Thyroid gland (tissue), 4 donors: ENCODE measurements around the gene ABCC6. TPM values are rescaled to one million over a fixed set of nuclear protein-coding genes. Genes with fewer than 3 reads are reported as not detected.

Experiments
- DNase-seq, 2 donors: peaks; one replicate each; pipeline ENCODE4 v3.0.0-alpha.2; 2019
- H3K27ac ChIP-seq, 3 donors: fragments of 200-600 bp; sonication (generic); 1 replicate in 2 of 3; 2 replicates in 1 of 3; pipeline ENCODE4 v1.5.1; 2016 to 2019; ENCODE audit warnings: mild to moderate bottlenecking in 1 of 3, moderate library complexity in 1 of 3
- H3K27me3 ChIP-seq: fragments of 200-600 bp; sonication (generic); one replicate; pipeline ENCODE4 v1.5.1; 2019
- H3K36me3 ChIP-seq, 2 donors: fragments of 200-600 bp; sonication (generic); one replicate each; pipeline ENCODE4 v1.5.1; 2016 to 2019
- H3K4me1 ChIP-seq, 2 donors: fragments of 200-600 bp; sonication (generic); one replicate each; pipeline ENCODE4 v1.5.1; 2017 to 2019
- H3K4me3 ChIP-seq, 3 donors: fragments of 200-600 bp; sonication (generic); replicated peaks in 1 of 3; 1 replicate in 2 of 3; 2 replicates in 1 of 3; pipeline ENCODE4 v1.5.1; 2016; ENCODE audit warnings: mild to moderate bottlenecking in 1 of 3
- H3K9me3 ChIP-seq: fragments of 200-600 bp; sonication (generic); one replicate; pipeline ENCODE4 v1.5.1; 2017
- CTCF ChIP-seq, 6 experiments: fragments of 200-600 bp in 3 of 6; fragments of 450-650 bp in 3 of 6; sonication (generic) in 3 of 6; IDR thresholded peaks; one replicate each; pipeline ENCODE4 v1.5.1; 2016 to 2019; ENCODE audit warnings: antibody characterized with exemption in 6 of 6, mild to moderate bottlenecking in 2 of 6, inconsistent platforms in 1 of 6, moderate library complexity in 1 of 6
- POLR2A ChIP-seq, 2 donors: fragments of 450-650 bp; IDR thresholded peaks; one replicate each; pipeline ENCODE4 v1.6.1; 2017; ENCODE audit warnings: antibody characterized with exemption in 2 of 2, mild to moderate bottlenecking in 2 of 2, moderate library complexity in 1 of 2
- WGBS, 2 donors: methylation state at CpG; one replicate each; pipeline ENCODE4 v1.1.5; 2017; 5-methylcytosine and 5-hydroxymethylcytosine counted together
- intact Hi-C: fragments of 100-400 bp; cut with DNase I; formaldehyde crosslinking; loops from one replicate; pipeline ENCODE4 v1.15.1; 2023
- total RNA-seq, 4 donors: library from RNA; depleted of rRNA; stranded (reverse); fragments of >200 nt; gene quantifications; one replicate each; pipeline ENCODE4 v1.2.3, GENCODE V29; 2016

ABCC6 gene
- total RNA-seq, 4 donors from 2014 or later, result 4.8 to 17.7 (median 12.3) TPM

- WGBS, 2 donors, result 92 to 93% methylated on average over 7 of the region's 7 CpGs
- Histone ChIP-seq H3K4me3 (no peak overlapping the region), H3K9me3 (no peaks in the 10 kb centered on the region), H3K27ac (no peak overlapping the region), H3K36me3 (peaks cover 73 to 75% of the 10 kb centered on the region in 2 donors), H3K4me1 (peaks cover 10 to 14% of the 10 kb centered on the region in 2 donors), H3K27me3 (no peaks in the 10 kb centered on the region)
- TF ChIP-seq CTCF (IDR thresholded peaks at IDR 0.05) (no peak), POLR2A (IDR thresholded peaks at IDR 0.05) (no peak)
- no peak for DNase-seq
- intact Hi-C loops, result loop anchor here (10.0 kb wide), 1 partner anchor 375 kb away; no protein-coding TSS in a partner anchor
Measured at GRCh38 chr16:16139806-16140205, 83.5 kb downstream of the ABCC6 start.

- H3K4me1 ChIP-seq, result peaks cover 10% of the 10 kb centered on the region in 2 donors
- H3K4me3 ChIP-seq, result no peak overlapping the region
- no peaks in the 10 kb centered on the region for H3K27me3 ChIP-seq
- WGBS, 2 donors, result 95 to 97% methylated on average over 10 of the region's 10 CpGs
- peaks cover 79 to 83% of the 10 kb centered on the region in 2 donors for H3K36me3 ChIP-seq
- DNase-seq, result no peak
- intact Hi-C loops, result loop anchor here (10.0 kb wide), 1 partner anchor 374 kb away; no protein-coding TSS in a partner anchor
- no peak overlapping the region for H3K27ac ChIP-seq
- TF ChIP-seq POLR2A (IDR thresholded peaks at IDR 0.05), result no peak
- no peak for TF ChIP-seq CTCF (IDR thresholded peaks at IDR 0.05)
- H3K9me3 ChIP-seq, result no peaks in the 10 kb centered on the region
Measured at GRCh38 chr16:16139061-16139460, 84.2 kb downstream of the ABCC6 start.

GRCh38 chr16:16138034-16138635 is 85.2 kb downstream of the ABCC6 start:
- Histone ChIP-seq H3K4me1 (peaks cover 3 to 4% of the 10 kb centered on the region in 2 donors), H3K27ac (no peak overlapping the region), H3K36me3 (peaks cover 89 to 91% of the 10 kb centered on the region in 2 donors), H3K4me3 (no peak overlapping the region), H3K27me3 (no peaks in the 10 kb centered on the region), H3K9me3 (no peaks in the 10 kb centered on the region)
- intact Hi-C loops, result loop anchor here (10.0 kb wide), 1 partner anchor 373 kb away; no protein-coding TSS in a partner anchor
- DNase-seq, result no peak
- 95 to 97% methylated on average over 13 to 15 of the region's 15 CpGs for WGBS, 2 donors
- no peak for TF ChIP-seq CTCF (IDR thresholded peaks at IDR 0.05)
- no peak for TF ChIP-seq POLR2A (IDR thresholded peaks at IDR 0.05)

- Histone ChIP-seq H3K36me3 (peaks cover 91 to 93% of the 10 kb centered on the region in 2 donors), H3K4me3 (no peak overlapping the region), H3K9me3 (no peaks in the 10 kb centered on the region), H3K4me1 (no peaks in the 10 kb centered on the region), H3K27me3 (no peaks in the 10 kb centered on the region), H3K27ac (no peak overlapping the region)
- intact Hi-C loops, result loop anchor here (10.0 kb wide), 1 partner anchor 372 kb away; no protein-coding TSS in a partner anchor
- no peak for DNase-seq
- TF ChIP-seq CTCF (IDR thresholded peaks at IDR 0.05), result no peak
- TF ChIP-seq POLR2A (IDR thresholded peaks at IDR 0.05), result no peak
- WGBS, 2 donors, result 84 to 92% methylated on average over 8 of the region's 8 CpGs
Measured at GRCh38 chr16:16137110-16137509, 86.2 kb downstream of the ABCC6 start.

GRCh38 chr16:16136588-16136987 is 86.7 kb downstream of the ABCC6 start:
- H3K36me3 ChIP-seq, result peaks cover 90 to 93% of the 10 kb centered on the region in 2 donors
- no peaks in the 10 kb centered on the region for H3K27me3 ChIP-seq
- WGBS, 2 donors, result 96 to 98% methylated on average over 6 of the region's 6 CpGs
- intact Hi-C loops, result loop anchor here (10.0 kb wide), 1 partner anchor 372 kb away; no protein-coding TSS in a partner anchor
- TF ChIP-seq CTCF (IDR thresholded peaks at IDR 0.05), result no peak
- no peak for TF ChIP-seq POLR2A (IDR thresholded peaks at IDR 0.05)
- no peak for DNase-seq
- H3K9me3 ChIP-seq, result no peaks in the 10 kb centered on the region
- H3K4me3 ChIP-seq, result no peak overlapping the region
- no peaks in the 10 kb centered on the region for H3K4me1 ChIP-seq
- no peak overlapping the region for H3K27ac ChIP-seq
